Caco-2 (cell line): ENCODE results near the gene MBD6. TPM values are rescaled to one million over a fixed set of nuclear protein-coding genes. Genes with fewer than 3 reads are reported as not detected.

Experiments used
- Bru-seq: library from RNA; stranded (reverse); fragments of 400-500 nt; gene quantifications from one replicate; lab custom pipeline; 2021; lab: Mats Ljungman, UMichigan
- BruChase-seq, 2 experiments: library from RNA; stranded (reverse); fragments of 400-500 nt; gene quantifications; one replicate each; lab custom pipeline; 2021; lab: Mats Ljungman, UMichigan
- BruUV-seq: library from RNA; stranded (reverse); fragments of 400-500 nt; replicated peaks from 2 replicates; lab custom pipeline; 2021; lab: Mats Ljungman, UMichigan
- CTCF ChIA-PET: fragments of 300-600 bp; sonication (Branson Sonifier 250); formaldehyde crosslinking; loops from one replicate; lab custom pipeline; 2022; ENCODE audit warnings: antibody characterized with exemption; lab: Charles Lee
- POLR2A ChIA-PET: fragments of 300-600 bp; sonication (Branson Sonifier 250); formaldehyde crosslinking; loops from one replicate; lab custom pipeline; 2022; ENCODE audit warnings: antibody characterized with exemption; lab: Charles Lee
- DNase-seq, 2 experiments: peaks; one replicate each; pipeline versions ENCODE4 v3.0.0 to v3.0.0-alpha.2; 2020 to 2022
- H3K27me3 ChIP-seq: replicated peaks from 2 replicates; pipeline ENCODE4 v1.6.0; 2011; ENCODE audit warnings: low read length; ENCODE audit not compliant: control insufficient read depth, insufficient read depth
- H3K36me3 ChIP-seq: 2 replicates; pipeline ENCODE4 v1.5.1; 2011; ENCODE audit warnings: low read length; ENCODE audit not compliant: control insufficient read depth, insufficient read depth
- H3K4me1 ChIP-seq: fragments of 250-450 bp; sonication (Bioruptor Pico); 2 replicates; pipeline ENCODE4 v1.5.1; 2020; ENCODE audit warnings: mild to moderate bottlenecking
- H3K4me3 ChIP-seq: 2 replicates; pipeline ENCODE4 v1.5.1; 2011; ENCODE audit warnings: low read depth, mild to moderate bottlenecking, control low read depth, low read length
- H3K9me3 ChIP-seq: fragments of 250-450 bp; sonication (Bioruptor Pico); 2 replicates; pipeline ENCODE4 v1.5.1; 2020; ENCODE audit warnings: mild to moderate bottlenecking, moderate library complexity
- H3K27ac Mint-ChIP-seq: one replicate; pipeline ENCODE4 v1.8.0; 2022; ENCODE audit warnings: mixed read lengths; ENCODE audit not compliant: unreplicated experiment
- H3K27me3 Mint-ChIP-seq: one replicate; pipeline ENCODE4 v1.8.0; 2022; ENCODE audit warnings: mixed read lengths; ENCODE audit not compliant: insufficient read depth, unreplicated experiment
- H3K36me3 Mint-ChIP-seq: one replicate; pipeline ENCODE4 v1.8.0; 2022; ENCODE audit warnings: mild to moderate bottlenecking, mixed read lengths; ENCODE audit not compliant: insufficient read depth, unreplicated experiment
- H3K4me1 Mint-ChIP-seq: one replicate; pipeline ENCODE4 v1.8.0; 2022; ENCODE audit warnings: low read depth, mixed read lengths; ENCODE audit not compliant: unreplicated experiment
- H3K4me3 Mint-ChIP-seq: one replicate; pipeline ENCODE4 v1.8.0; 2022; ENCODE audit warnings: mild to moderate bottlenecking, moderate library complexity, mixed read lengths; ENCODE audit not compliant: unreplicated experiment
- H3K9me3 Mint-ChIP-seq: one replicate; pipeline ENCODE4 v1.8.0; 2022; ENCODE audit warnings: mixed read lengths; ENCODE audit not compliant: unreplicated experiment
- intact Hi-C: fragments of 100-400 bp; cut with micrococcal nuclease; formaldehyde crosslinking; loops from one replicate; pipeline ENCODE4 v1.10.0; 2022; ENCODE audit not compliant: unreplicated experiment
- long read RNA-seq: library from polyadenylated mRNA; stranded (forward); transcript quantifications from one replicate; pipeline ENCODE4 v2.0.0, GENCODE V29; 2022
- total RNA-seq: library from RNA; stranded (reverse); gene quantifications from 2 replicates; pipeline ENCODE4 v1.2.3, GENCODE V29; 2022
- TF ChIP-seq, protein P1 (sequence below), 2 experiments: fragments of 200-600 bp in 1 of 2; IDR thresholded peaks; 1 replicate in 1 of 2; 2 replicates in 1 of 2; pipeline versions ENCODE4 v1.5.1 to v1.8.0; 2011 to 2022; ENCODE audit warnings: antibody characterized with exemption in 1 of 2, control low read depth in 1 of 2, inconsistent platforms in 1 of 2, low read depth in 1 of 2, low read length in 1 of 2, mild to moderate bottlenecking in 1 of 2, moderate library complexity in 1 of 2; ENCODE audit not compliant: insufficient read depth in 1 of 2, severe bottlenecking in 1 of 2, unreplicated experiment in 1 of 2

MBD6 gene, protein sequence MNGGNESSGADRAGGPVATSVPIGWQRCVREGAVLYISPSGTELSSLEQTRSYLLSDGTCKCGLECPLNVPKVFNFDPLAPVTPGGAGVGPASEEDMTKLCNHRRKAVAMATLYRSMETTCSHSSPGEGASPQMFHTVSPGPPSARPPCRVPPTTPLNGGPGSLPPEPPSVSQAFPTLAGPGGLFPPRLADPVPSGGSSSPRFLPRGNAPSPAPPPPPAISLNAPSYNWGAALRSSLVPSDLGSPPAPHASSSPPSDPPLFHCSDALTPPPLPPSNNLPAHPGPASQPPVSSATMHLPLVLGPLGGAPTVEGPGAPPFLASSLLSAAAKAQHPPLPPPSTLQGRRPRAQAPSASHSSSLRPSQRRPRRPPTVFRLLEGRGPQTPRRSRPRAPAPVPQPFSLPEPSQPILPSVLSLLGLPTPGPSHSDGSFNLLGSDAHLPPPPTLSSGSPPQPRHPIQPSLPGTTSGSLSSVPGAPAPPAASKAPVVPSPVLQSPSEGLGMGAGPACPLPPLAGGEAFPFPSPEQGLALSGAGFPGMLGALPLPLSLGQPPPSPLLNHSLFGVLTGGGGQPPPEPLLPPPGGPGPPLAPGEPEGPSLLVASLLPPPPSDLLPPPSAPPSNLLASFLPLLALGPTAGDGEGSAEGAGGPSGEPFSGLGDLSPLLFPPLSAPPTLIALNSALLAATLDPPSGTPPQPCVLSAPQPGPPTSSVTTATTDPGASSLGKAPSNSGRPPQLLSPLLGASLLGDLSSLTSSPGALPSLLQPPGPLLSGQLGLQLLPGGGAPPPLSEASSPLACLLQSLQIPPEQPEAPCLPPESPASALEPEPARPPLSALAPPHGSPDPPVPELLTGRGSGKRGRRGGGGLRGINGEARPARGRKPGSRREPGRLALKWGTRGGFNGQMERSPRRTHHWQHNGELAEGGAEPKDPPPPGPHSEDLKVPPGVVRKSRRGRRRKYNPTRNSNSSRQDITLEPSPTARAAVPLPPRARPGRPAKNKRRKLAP
- total RNA-seq: 82.2 and 105 TPM in 2 replicates
- percentile 74 among the genes with signal in this experiment for Bru-seq, nascent RNA
- percentile 85 among the genes with signal in this experiment for BruChase-seq, experiment 1, labeled RNA remaining after a 2-hour chase
- percentile 93 among the genes with signal in this experiment for BruChase-seq, experiment 2, labeled RNA remaining after a 6-hour chase
- long read RNA-seq, partial matches to known transcripts: 16 of 21 reads
- long read RNA-seq, other reads (novel, unspliced or antisense): 5 of 21 reads

DNA sequence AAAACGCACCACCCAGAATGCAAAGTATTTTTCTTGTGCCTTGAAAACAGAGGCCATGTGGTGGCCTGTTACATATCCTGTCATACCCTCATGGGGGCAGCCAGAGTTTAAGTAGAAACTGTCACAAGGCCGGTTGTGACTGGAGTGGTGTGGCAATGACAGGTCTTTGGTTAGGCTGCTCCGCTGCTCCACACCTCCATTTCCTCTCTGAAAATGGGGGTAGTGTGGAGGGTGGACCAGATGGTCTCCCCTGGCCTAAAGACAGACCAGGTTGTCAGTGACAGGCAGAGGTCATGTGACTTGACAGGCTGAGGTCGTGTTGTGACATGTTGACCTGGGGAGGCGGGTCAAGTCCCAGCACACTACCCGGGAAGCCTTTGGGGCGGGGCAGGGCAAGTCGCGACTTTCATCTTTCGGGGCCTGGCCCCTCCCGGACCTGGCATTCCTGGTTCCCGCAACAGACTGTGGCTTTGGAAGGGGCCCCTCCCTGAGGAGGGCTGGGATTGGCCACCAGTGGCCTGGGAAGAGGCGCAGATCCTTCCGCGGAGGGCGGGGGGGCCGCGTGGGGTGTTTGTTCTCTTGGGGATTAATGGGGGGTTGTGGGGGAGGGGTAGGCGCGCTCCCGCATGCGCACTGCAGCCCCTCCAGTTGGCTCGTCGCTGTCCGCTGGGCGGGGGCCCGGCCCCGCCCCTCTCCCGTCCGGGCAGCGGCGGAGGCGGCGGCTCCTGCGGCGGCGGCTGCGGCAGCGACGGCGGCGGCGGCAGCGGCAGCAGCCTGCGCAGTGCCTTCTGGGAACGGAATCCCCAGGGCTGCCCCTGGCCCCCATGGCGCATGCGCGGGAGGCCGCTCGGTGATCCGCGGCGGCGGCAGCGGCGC, at the start of gene MBD6:
Gene MBD6, plus strand, starts transcription at position 814 of the 876 bp plus-strand sequence. CDS start 1,480 bp downstream, outside the sequence.
- no peaks in the 10 kb centered on the region for H3K9me3 Mint-ChIP-seq
- Histone ChIP-seq H3K4me3 (peak within 1 kb of the TSS; percentile 72), H3K27me3 (no peaks in the 10 kb centered on the region), H3K36me3 (peaks cover 5% of the 10 kb centered on the region), H3K4me1 (peaks cover 33% of the 10 kb centered on the region), H3K9me3 (no peaks in the 10 kb centered on the region)
- peak; percentile 94 to 95 for DNase-seq
- TF ChIP-seq, protein P1, sequence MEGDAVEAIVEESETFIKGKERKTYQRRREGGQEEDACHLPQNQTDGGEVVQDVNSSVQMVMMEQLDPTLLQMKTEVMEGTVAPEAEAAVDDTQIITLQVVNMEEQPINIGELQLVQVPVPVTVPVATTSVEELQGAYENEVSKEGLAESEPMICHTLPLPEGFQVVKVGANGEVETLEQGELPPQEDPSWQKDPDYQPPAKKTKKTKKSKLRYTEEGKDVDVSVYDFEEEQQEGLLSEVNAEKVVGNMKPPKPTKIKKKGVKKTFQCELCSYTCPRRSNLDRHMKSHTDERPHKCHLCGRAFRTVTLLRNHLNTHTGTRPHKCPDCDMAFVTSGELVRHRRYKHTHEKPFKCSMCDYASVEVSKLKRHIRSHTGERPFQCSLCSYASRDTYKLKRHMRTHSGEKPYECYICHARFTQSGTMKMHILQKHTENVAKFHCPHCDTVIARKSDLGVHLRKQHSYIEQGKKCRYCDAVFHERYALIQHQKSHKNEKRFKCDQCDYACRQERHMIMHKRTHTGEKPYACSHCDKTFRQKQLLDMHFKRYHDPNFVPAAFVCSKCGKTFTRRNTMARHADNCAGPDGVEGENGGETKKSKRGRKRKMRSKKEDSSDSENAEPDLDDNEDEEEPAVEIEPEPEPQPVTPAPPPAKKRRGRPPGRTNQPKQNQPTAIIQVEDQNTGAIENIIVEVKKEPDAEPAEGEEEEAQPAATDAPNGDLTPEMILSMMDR (IDR thresholded peaks at IDR 0.05; ENCODE audit: insufficient read depth in 1 of 2, low read depth in 1 of 2, low read length in 1 of 2, severe bottlenecking in 1 of 2, unreplicated experiment in 1 of 2): no peak
- H3K4me1 Mint-ChIP-seq: peaks cover 22% of the 10 kb centered on the region
- ChIA-PET CTCF (no interaction called here), POLR2A (no interaction called here)
- no TSS peak for BruUV-seq
- intact Hi-C loops: loop anchor here (2.0 to 5.0 kb wide), 3 partner anchors 25 to 205 kb away; partner anchors contain the start of gene DCTN2
- peak within 1 kb of the TSS; percentile 94 for H3K27ac Mint-ChIP-seq
- peaks cover 83% of the 10 kb centered on the region for H3K36me3 Mint-ChIP-seq
- H3K27me3 Mint-ChIP-seq: no peaks in the 10 kb centered on the region
- peak within 1 kb of the TSS; percentile 86 for H3K4me3 Mint-ChIP-seq

DNA sequence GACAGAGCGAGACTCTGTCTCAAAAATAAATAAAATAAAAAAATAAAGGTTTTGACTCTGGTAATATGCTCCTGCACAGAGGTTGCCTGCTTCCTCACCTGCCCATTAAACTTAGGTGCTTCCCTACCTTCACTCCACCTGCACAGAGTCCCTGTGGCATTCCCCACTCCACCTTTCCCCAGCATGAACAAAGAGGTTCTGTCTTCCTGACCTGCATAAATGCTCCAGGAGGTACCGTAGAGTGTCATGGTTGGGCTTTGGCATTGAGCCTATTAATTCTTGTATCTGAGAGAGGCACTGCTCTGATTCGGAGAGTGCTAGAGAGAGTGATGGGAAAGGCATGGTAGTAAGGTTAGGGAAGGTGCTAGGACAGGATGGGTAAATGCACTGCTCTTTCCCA, 49.2 kb upstream of the MBD6 start:
- peaks cover 4% of the 10 kb centered on the region for H3K27me3 Mint-ChIP-seq
- intact Hi-C loops: no loop called here
- Histone ChIP-seq H3K36me3 (no peaks in the 10 kb centered on the region), H3K4me1 (no peaks in the 10 kb centered on the region), H3K27me3 (no peaks in the 10 kb centered on the region), H3K4me3 (no peak overlapping the region), H3K9me3 (no peaks in the 10 kb centered on the region)
- H3K4me3 Mint-ChIP-seq: no peak overlapping the region
- no peaks in the 10 kb centered on the region for H3K4me1 Mint-ChIP-seq
- no peak overlapping the region for H3K27ac Mint-ChIP-seq
- no TSS peak for BruUV-seq
- no peak for DNase-seq
- H3K36me3 Mint-ChIP-seq: no peaks in the 10 kb centered on the region
- no peaks in the 10 kb centered on the region for H3K9me3 Mint-ChIP-seq
- TF ChIP-seq, protein P1 (IDR thresholded peaks at IDR 0.05; ENCODE audit: insufficient read depth in 1 of 2, low read depth in 1 of 2, low read length in 1 of 2, severe bottlenecking in 1 of 2, unreplicated experiment in 1 of 2): no peak
- ChIA-PET POLR2A (no interaction called here), CTCF (no interaction called here)
